Heart left ventricle (tissue), 16 donors: Measurements from ENCODE around the gene EYS. TPM values are rescaled to one million over a fixed set of nuclear protein-coding genes. Genes with fewer than 3 reads are reported as not detected.
A peak's percentile ranks its signal among the peaks of the same experiment; 100 is the strongest.

Experiments used
- ATAC-seq, 4 donors: fragments of 200-7000 bp; cut with Tn5 transposase; one replicate each; pipeline ENCODE4 v1.9.1; 2020 to 2022; ENCODE audit warnings: moderate library complexity in 4 of 4, mild to moderate bottlenecking in 3 of 4, moderate number of reproducible peaks in 1 of 4
- DNase-seq, 5 donors: peaks; one replicate each; pipeline ENCODE4 v3.0.0-alpha.2; 2020
- H3K27ac ChIP-seq, 12 donors: fragments of 200-600 bp; sonication (generic) in 4 of 12; one replicate each; pipeline versions ENCODE4 v1.5.0 to v1.8.0; 2016 to 2022; ENCODE audit warnings: mild to moderate bottlenecking in 2 of 12
- H3K27me3 ChIP-seq, 9 donors: fragments of 200-600 bp; sonication (generic) in 2 of 9; one replicate each; pipeline versions ENCODE4 v1.5.1 to v1.8.0; 2016 to 2022; ENCODE audit warnings: mild to moderate bottlenecking in 3 of 9
- H3K36me3 ChIP-seq, 9 donors: fragments of 200-600 bp; sonication (generic) in 2 of 9; one replicate each; pipeline versions ENCODE4 v1.5.0 to v1.8.0; 2018 to 2022; ENCODE audit warnings: mild to moderate bottlenecking in 2 of 9
- H3K4me1 ChIP-seq, 12 donors: fragments of 200-600 bp; sonication (generic) in 4 of 12; one replicate each; pipeline versions ENCODE4 v1.5.0 to v1.8.0; 2016 to 2022; ENCODE audit warnings: mild to moderate bottlenecking in 3 of 12
- H3K4me3 ChIP-seq, 12 donors: fragments of 200-600 bp; sonication (generic) in 4 of 12; one replicate each; pipeline versions ENCODE4 v1.5.0 to v1.8.0; 2017 to 2022; ENCODE audit warnings: mild to moderate bottlenecking in 9 of 12, moderate library complexity in 4 of 12
- H3K9me3 ChIP-seq, 12 donors: fragments of 200-600 bp; sonication (generic) in 4 of 12; one replicate each; pipeline versions ENCODE4 v1.5.0 to v1.8.0; 2016 to 2022; ENCODE audit warnings: mild to moderate bottlenecking in 1 of 12
- CTCF ChIP-seq, 12 donors: fragments of 200-600 bp; sonication (generic) in 4 of 12; IDR thresholded peaks; one replicate each; pipeline versions ENCODE4 v1.5.0 to v1.8.0; 2018 to 2022; ENCODE audit warnings: antibody characterized with exemption in 12 of 12, mild to moderate bottlenecking in 5 of 12
- POLR2A ChIP-seq, 2 donors: fragments of 450-650 bp; IDR thresholded peaks; one replicate each; pipeline ENCODE4 v1.6.1; 2017; ENCODE audit warnings: antibody characterized with exemption in 2 of 2, mild to moderate bottlenecking in 2 of 2, moderate library complexity in 2 of 2
- WGBS, 4 donors: extraction: QIAGEN DNeasy Blood & Tissue Kit in 2 of 4; methylation state at CpG; one replicate each; pipeline versions ENCODE4 v1.1.5 to v1.1.7; 2013 to 2018; 5-methylcytosine and 5-hydroxymethylcytosine counted together
- intact Hi-C, 10 donors: fragments of 100-400 bp; cut with DNase I; formaldehyde crosslinking; loops; one replicate each; pipeline versions ENCODE4 v1.11.1 to v1.14.2; 2022
- polyA plus RNA-seq, 2 donors: library from polyadenylated mRNA; stranded (reverse); fragments of 200-250 nt; gene quantifications; one replicate each; pipeline ENCODE4 v1.2.3, GENCODE V29; 2013
- total RNA-seq, 9 donors: library from RNA; depleted of rRNA in 2 of 9; stranded (reverse); fragments of >200 nt in 2 of 9; fragmentation: NEBNext Ultra II Directional in 3 of 9; extraction: Animal tissue kit (Norgen Biotek cat#: 25700) in 3 of 9; gene quantifications; one replicate each; pipeline versions ENCODE4 v1.1.0 to v1.2.4, GENCODE V29; 2016 to 2023
- donor health status: ischemic (EF 13 %, LVEDD 7.1; RV severe dilation, severe dysfunction).
- donor health status: healthy with polysubstance abuse.
- donor health status: DM: no; HTN: yes; CAD: no.
- donor health status: DM: no; HTN: no; CAD: no.
- donor health status: ischemic (EF 25% LVEDD 6.9; RV normal size, moderate dysfunction).
- donor health status: ischemic (EF 25% LVEDD 5.7; RV mildly dilated, moderate dysfunction).
- donor health status: healthy.
- donor health status: DM: yes; HTN: yes; CAD: no.
- donor health status: ischemic (EF 35%, LVEDD 5.7; RV mildly dilated, moderate dysfunction).
- donor health status: nonischemic (EF 11% LVEDD 7.7; RV severe dilation, severe dysfunction).
- donor health status: DM: yes; HTN: yes; CAD: no.
- donor health status: PGD.
- donor health status: ischemic (EF 29% LVEDD 5.4; RV normal size, mild dysfunction).
- donor health status: nonischemic (EF 23%, LVEDD 6.1; RV moderate dilation, normal function).

EYS gene
- total and polyA plus RNA-seq, 11 donors = 0.07 to 0.27 (median 0.08) TPM; not detected in 8

- ATAC-seq (no peak), DNase-seq (no peak)
- Histone ChIP-seq H3K27me3 (no peaks in the 10 kb centered on the region), H3K36me3 (peaks cover 0 to 23% (median 9%) of the 10 kb centered on the region in 9 donors), H3K9me3 (no peaks in the 10 kb centered on the region), H3K4me3 (no peak overlapping the region), H3K4me1 (peaks cover 0 to 14% (median 0%) of the 10 kb centered on the region in 12 donors), H3K27ac (no peak overlapping the region)
- no peak for TF ChIP-seq POLR2A (IDR thresholded peaks at IDR 0.05)
- no peak for TF ChIP-seq CTCF (IDR thresholded peaks at IDR 0.05)
- intact Hi-C loops = no loop called here
Measured at GRCh38 chr6:63690221-63690620, 2016.8 kb downstream of the EYS start.

- WGBS, 4 donors = 94 to 97% (median 96%) methylated on average over 2 of the region's 2 CpGs
- peaks cover 0 to 23% (median 17%) of the 10 kb centered on the region in 9 donors for H3K36me3 ChIP-seq
- no peak for DNase-seq
- no peak for ATAC-seq
- H3K27ac ChIP-seq = no peak overlapping the region
- TF ChIP-seq CTCF (IDR thresholded peaks at IDR 0.05) (no peak), POLR2A (IDR thresholded peaks at IDR 0.05) (no peak)
- intact Hi-C loops = loop anchor here in 2 of 10 donors (2.0 to 10.0 kb wide), 2 partner anchors 17 to 55 kb away; partner anchors contain the start of gene PHF3 (in 1 of the 2)
- no peak overlapping the region for H3K4me3 ChIP-seq
- no peaks in the 10 kb centered on the region for H3K27me3 ChIP-seq
- H3K4me1 ChIP-seq = peaks cover 0 to 14% (median 0%) of the 10 kb centered on the region in 12 donors
- no peaks in the 10 kb centered on the region for H3K9me3 ChIP-seq
Measured at GRCh38 chr6:63689421-63689820, 2017.6 kb downstream of the EYS start.

- peak overlapping the region in 1 of 12 donors; percentile 51 for H3K27ac ChIP-seq
Measured at GRCh38 chr6:63685446-63686379, 2021.3 kb downstream of the EYS start.

More at GRCh38 chr6:63685446-63686379, 2021.3 kb downstream of the EYS start:
- intact Hi-C loops = loop anchor here in 1 of 10 donors (10.0 kb wide), 1 partner anchor 51 kb away; the partner anchor contains the start of gene PHF3
- ATAC-seq (no peak), DNase-seq (no peak)
- peaks cover 0 to 40% (median 24%) of the 10 kb centered on the region in 9 donors for H3K36me3 ChIP-seq
- no peak for TF ChIP-seq CTCF (IDR thresholded peaks at IDR 0.05)
- TF ChIP-seq POLR2A (IDR thresholded peaks at IDR 0.05) = no peak
- H3K27me3 ChIP-seq = no peaks in the 10 kb centered on the region
- H3K4me1 ChIP-seq = peaks cover 0 to 18% (median 8%) of the 10 kb centered on the region in 12 donors
- H3K4me3 ChIP-seq = no peak overlapping the region
- H3K9me3 ChIP-seq = no peaks in the 10 kb centered on the region
- 89 to 95% (median 92%) methylated on average over 4 of the region's 4 CpGs for WGBS, 4 donors
